Measurements from ENCODE around the gene FGF21.

DNA sequence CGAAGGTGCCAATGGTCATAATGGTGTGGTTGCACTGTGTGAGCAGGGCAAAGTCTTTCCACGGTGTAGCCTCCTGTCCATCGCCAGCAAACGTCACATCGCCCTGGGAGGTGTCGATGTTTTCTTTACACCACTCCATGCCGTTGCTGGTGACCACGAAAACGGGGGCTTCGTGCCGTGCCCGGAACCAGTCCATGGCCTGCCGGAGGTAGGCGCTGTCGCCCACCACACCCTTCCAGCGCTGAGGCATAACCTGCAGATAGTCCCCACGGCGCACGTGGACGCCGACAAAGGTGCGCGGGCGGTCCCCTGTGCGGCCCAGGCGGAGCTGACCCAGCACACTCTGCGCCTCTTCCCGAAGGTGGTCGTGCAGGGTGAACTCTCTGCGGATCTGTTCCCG, 5.0 kb upstream of the FGF21 start:
- TF ChIP-seq POLR2AphosphoS5 (IDR thresholded peaks at IDR 0.05; ENCODE audit: low read depth, low read length) = no peak
- no peak for TF ChIP-seq ELF1 (IDR thresholded peaks at IDR 0.05)
- TF ChIP-seq, protein P1, sequence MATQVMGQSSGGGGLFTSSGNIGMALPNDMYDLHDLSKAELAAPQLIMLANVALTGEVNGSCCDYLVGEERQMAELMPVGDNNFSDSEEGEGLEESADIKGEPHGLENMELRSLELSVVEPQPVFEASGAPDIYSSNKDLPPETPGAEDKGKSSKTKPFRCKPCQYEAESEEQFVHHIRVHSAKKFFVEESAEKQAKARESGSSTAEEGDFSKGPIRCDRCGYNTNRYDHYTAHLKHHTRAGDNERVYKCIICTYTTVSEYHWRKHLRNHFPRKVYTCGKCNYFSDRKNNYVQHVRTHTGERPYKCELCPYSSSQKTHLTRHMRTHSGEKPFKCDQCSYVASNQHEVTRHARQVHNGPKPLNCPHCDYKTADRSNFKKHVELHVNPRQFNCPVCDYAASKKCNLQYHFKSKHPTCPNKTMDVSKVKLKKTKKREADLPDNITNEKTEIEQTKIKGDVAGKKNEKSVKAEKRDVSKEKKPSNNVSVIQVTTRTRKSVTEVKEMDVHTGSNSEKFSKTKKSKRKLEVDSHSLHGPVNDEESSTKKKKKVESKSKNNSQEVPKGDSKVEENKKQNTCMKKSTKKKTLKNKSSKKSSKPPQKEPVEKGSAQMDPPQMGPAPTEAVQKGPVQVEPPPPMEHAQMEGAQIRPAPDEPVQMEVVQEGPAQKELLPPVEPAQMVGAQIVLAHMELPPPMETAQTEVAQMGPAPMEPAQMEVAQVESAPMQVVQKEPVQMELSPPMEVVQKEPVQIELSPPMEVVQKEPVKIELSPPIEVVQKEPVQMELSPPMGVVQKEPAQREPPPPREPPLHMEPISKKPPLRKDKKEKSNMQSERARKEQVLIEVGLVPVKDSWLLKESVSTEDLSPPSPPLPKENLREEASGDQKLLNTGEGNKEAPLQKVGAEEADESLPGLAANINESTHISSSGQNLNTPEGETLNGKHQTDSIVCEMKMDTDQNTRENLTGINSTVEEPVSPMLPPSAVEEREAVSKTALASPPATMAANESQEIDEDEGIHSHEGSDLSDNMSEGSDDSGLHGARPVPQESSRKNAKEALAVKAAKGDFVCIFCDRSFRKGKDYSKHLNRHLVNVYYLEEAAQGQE (IDR thresholded peaks at IDR 0.05; ENCODE audit: low read depth, low read length) = no peak
- TF ChIP-seq, protein P2, sequence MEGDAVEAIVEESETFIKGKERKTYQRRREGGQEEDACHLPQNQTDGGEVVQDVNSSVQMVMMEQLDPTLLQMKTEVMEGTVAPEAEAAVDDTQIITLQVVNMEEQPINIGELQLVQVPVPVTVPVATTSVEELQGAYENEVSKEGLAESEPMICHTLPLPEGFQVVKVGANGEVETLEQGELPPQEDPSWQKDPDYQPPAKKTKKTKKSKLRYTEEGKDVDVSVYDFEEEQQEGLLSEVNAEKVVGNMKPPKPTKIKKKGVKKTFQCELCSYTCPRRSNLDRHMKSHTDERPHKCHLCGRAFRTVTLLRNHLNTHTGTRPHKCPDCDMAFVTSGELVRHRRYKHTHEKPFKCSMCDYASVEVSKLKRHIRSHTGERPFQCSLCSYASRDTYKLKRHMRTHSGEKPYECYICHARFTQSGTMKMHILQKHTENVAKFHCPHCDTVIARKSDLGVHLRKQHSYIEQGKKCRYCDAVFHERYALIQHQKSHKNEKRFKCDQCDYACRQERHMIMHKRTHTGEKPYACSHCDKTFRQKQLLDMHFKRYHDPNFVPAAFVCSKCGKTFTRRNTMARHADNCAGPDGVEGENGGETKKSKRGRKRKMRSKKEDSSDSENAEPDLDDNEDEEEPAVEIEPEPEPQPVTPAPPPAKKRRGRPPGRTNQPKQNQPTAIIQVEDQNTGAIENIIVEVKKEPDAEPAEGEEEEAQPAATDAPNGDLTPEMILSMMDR (IDR thresholded peaks at IDR 0.05) = no peak
- TF ChIP-seq CHD2 (IDR thresholded peaks at IDR 0.05; ENCODE audit: low read length, partially characterized antibody) = no peak
- TF ChIP-seq MXI1 (IDR thresholded peaks at IDR 0.05; ENCODE audit: low read depth, low read length) = no peak
- TF ChIP-seq, protein P3, sequence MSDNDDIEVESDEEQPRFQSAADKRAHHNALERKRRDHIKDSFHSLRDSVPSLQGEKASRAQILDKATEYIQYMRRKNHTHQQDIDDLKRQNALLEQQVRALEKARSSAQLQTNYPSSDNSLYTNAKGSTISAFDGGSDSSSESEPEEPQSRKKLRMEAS (IDR thresholded peaks at IDR 0.05; ENCODE audit: low read depth) = no peak
- no peak for TF ChIP-seq NRF1 (IDR thresholded peaks at IDR 0.05; ENCODE audit: low read depth, low read length)
- no peak for TF ChIP-seq EP300 (IDR thresholded peaks at IDR 0.05; ENCODE audit: borderline replicate concordance in 1 of 2, low read depth in 1 of 2, low read length in 1 of 2)
- TF ChIP-seq, protein P4, sequence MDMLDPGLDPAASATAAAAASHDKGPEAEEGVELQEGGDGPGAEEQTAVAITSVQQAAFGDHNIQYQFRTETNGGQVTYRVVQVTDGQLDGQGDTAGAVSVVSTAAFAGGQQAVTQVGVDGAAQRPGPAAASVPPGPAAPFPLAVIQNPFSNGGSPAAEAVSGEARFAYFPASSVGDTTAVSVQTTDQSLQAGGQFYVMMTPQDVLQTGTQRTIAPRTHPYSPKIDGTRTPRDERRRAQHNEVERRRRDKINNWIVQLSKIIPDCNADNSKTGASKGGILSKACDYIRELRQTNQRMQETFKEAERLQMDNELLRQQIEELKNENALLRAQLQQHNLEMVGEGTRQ (IDR thresholded peaks at IDR 0.05; ENCODE audit: borderline replicate concordance, low read depth, low read length) = no peak
- TF ChIP-seq JUND (IDR thresholded peaks at IDR 0.05) = no peak
- TF ChIP-seq RCOR1 (IDR thresholded peaks at IDR 0.05; ENCODE audit: low read length) = no peak
- TF ChIP-seq GABPA (IDR thresholded peaks at IDR 0.05; ENCODE audit: low read depth) = no peak
- TF ChIP-seq, protein P5, sequence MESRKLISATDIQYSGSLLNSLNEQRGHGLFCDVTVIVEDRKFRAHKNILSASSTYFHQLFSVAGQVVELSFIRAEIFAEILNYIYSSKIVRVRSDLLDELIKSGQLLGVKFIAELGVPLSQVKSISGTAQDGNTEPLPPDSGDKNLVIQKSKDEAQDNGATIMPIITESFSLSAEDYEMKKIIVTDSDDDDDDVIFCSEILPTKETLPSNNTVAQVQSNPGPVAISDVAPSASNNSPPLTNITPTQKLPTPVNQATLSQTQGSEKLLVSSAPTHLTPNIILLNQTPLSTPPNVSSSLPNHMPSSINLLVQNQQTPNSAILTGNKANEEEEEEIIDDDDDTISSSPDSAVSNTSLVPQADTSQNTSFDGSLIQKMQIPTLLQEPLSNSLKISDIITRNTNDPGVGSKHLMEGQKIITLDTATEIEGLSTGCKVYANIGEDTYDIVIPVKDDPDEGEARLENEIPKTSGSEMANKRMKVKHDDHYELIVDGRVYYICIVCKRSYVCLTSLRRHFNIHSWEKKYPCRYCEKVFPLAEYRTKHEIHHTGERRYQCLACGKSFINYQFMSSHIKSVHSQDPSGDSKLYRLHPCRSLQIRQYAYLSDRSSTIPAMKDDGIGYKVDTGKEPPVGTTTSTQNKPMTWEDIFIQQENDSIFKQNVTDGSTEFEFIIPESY (IDR thresholded peaks at IDR 0.05; ENCODE audit: borderline replicate concordance, low read depth) = no peak

Data from SK-N-SH (cell line).